ENCODE results near the gene EYA3. TPM values are rescaled to one million over a fixed set of nuclear protein-coding genes. Genes with fewer than 3 reads are reported as not detected.
A peak's percentile ranks its signal among the peaks of the same experiment; 100 is the strongest.

EYA3 gene
- total RNA-seq, 1 experiment from 2014 or later: 17.1 TPM

- ChIA-PET CTCF (no interaction called here), POLR2A (ENCODE audit: unreplicated experiment) (interaction anchor here (0.5 to 0.6 kb wide), 2 partner anchors 9 to 22 kb away, joined by 3 read pairs; no protein-coding TSS in a partner anchor)
- intact Hi-C loops (cut with micrococcal nuclease): no loop called here
- peaks cover 9% of the 10 kb centered on the region; the same call in 1 of the 2 replicates for H3K36me3 ChIP-seq (ENCODE audit: low read depth, low read length)
- H3K27me3 ChIP-seq (ENCODE audit: low read length): no peaks in the 10 kb centered on the region
- no peaks in the 10 kb centered on the region for H3K9me2 ChIP-seq (replicated peaks; ENCODE audit: low read length)
- no peak overlapping the region for H3K4me3 ChIP-seq (ENCODE audit: low read length)
- no peak overlapping the region for H3K4me2 ChIP-seq (ENCODE audit: low read length)
- ATAC-seq (0 out of 2 replicates have a peak, but pooled peaks have one; percentile 23), DNase-seq (no peak)
- TF ChIP-seq CTCF (conservative IDR thresholded peaks at IDR 0.05; ENCODE audit: low read depth, low read length): no peak
- no peak for TF ChIP-seq EZH2 (IDR thresholded peaks at IDR 0.05; ENCODE audit: low read length, unreplicated experiment)
- no peak for TF ChIP-seq EZH2phosphoT487 (IDR thresholded peaks at IDR 0.05; ENCODE audit: borderline replicate concordance, low read length)
- H3K9me3 ChIP-seq (ENCODE audit: low read length): no peaks in the 10 kb centered on the region
- H3K79me2 ChIP-seq (ENCODE audit: low read length): peaks cover 89% of the 10 kb centered on the region
- no peak overlapping the region for H2AFZ ChIP-seq (ENCODE audit: low read length)
- 0 out of 2 replicates have a peak, but pooled peaks cover 3% of the 10 kb centered on the region for H4K20me1 ChIP-seq (ENCODE audit: low read length)
- H3K4me1 ChIP-seq (ENCODE audit: insufficient read depth, low read length): peaks cover 9% of the 10 kb centered on the region; the same call in 1 of the 2 replicates
- no peak overlapping the region for H3K9ac ChIP-seq (ENCODE audit: low read length)
- H3K27ac ChIP-seq (ENCODE audit: low read length): no peak overlapping the region
- BruUV-seq (replicated peaks): no TSS peak
- H3F3A ChIP-seq (ENCODE audit: low read length, unreplicated experiment): no peaks in the 10 kb centered on the region
These were observed 10.1 kb downstream of the EYA3 start for GRCh38 chr1:28078262-28078661.

GRCh38 chr1:28074892-28075511 is 13.4 kb downstream of the EYA3 start:
- Histone ChIP-seq H3K4me3 (ENCODE audit: low read length) (no peak overlapping the region), H4K20me1 (ENCODE audit: low read length) (0 out of 2 replicates have a peak, but pooled peaks cover 3% of the 10 kb centered on the region), H3K27me3 (ENCODE audit: low read length) (no peaks in the 10 kb centered on the region), H3K9me2 (replicated peaks; ENCODE audit: low read length) (no peaks in the 10 kb centered on the region), H3K36me3 (ENCODE audit: low read depth, low read length) (peaks cover 6% of the 10 kb centered on the region; the same call in 1 of the 2 replicates), H3K9ac (ENCODE audit: low read length) (no peak overlapping the region), H3K27ac (ENCODE audit: low read length) (no peak overlapping the region), H3K79me2 (ENCODE audit: low read length) (peaks cover 85% of the 10 kb centered on the region), H3K4me1 (ENCODE audit: insufficient read depth, low read length) (peaks cover 9% of the 10 kb centered on the region; the same call in 1 of the 2 replicates), H2AFZ (ENCODE audit: low read length) (no peak overlapping the region), H3K9me3 (ENCODE audit: low read length) (no peaks in the 10 kb centered on the region), H3F3A (ENCODE audit: low read length, unreplicated experiment) (no peaks in the 10 kb centered on the region), H3K4me2 (ENCODE audit: low read length) (no peak overlapping the region)
- DNase-seq: no peak
- CTCF ChIA-PET: no interaction called here
- no peak for ATAC-seq
- POLR2A ChIA-PET (ENCODE audit: unreplicated experiment): no interaction called here
- intact Hi-C loops (cut with micrococcal nuclease): no loop called here
- TF ChIP-seq CTCF (conservative IDR thresholded peaks at IDR 0.05; ENCODE audit: low read depth, low read length) (no peak), EZH2 (IDR thresholded peaks at IDR 0.05; ENCODE audit: low read length, unreplicated experiment) (no peak), EZH2phosphoT487 (IDR thresholded peaks at IDR 0.05; ENCODE audit: borderline replicate concordance, low read length) (no peak)
- no TSS peak for BruUV-seq (replicated peaks)

GRCh38 chr1:28073867-28074266 is 14.5 kb downstream of the EYA3 start:
- DNase-seq (peak; percentile 22), ATAC-seq (peak; percentile 65)
- Histone ChIP-seq H3K9me2 (replicated peaks; ENCODE audit: low read length) (no peaks in the 10 kb centered on the region), H3K9ac (ENCODE audit: low read length) (no peak overlapping the region), H3K4me2 (ENCODE audit: low read length) (no peak overlapping the region), H3K27ac (ENCODE audit: low read length) (peak overlapping the region; percentile 11; the same call in 1 of the 2 replicates), H3K4me3 (ENCODE audit: low read length) (no peak overlapping the region), H2AFZ (ENCODE audit: low read length) (no peak overlapping the region), H3F3A (ENCODE audit: low read length, unreplicated experiment) (no peaks in the 10 kb centered on the region), H3K9me3 (ENCODE audit: low read length) (no peaks in the 10 kb centered on the region), H4K20me1 (ENCODE audit: low read length) (0 out of 2 replicates have a peak, but pooled peaks cover 3% of the 10 kb centered on the region), H3K36me3 (ENCODE audit: low read depth, low read length) (no peaks in the 10 kb centered on the region; the same call in 1 of the 2 replicates), H3K27me3 (ENCODE audit: low read length) (no peaks in the 10 kb centered on the region), H3K4me1 (ENCODE audit: insufficient read depth, low read length) (peaks cover 5% of the 10 kb centered on the region; the same call in 1 of the 2 replicates), H3K79me2 (ENCODE audit: low read length) (peaks cover 85% of the 10 kb centered on the region)
- BruUV-seq (replicated peaks): no TSS peak
- TF ChIP-seq CTCF (conservative IDR thresholded peaks at IDR 0.05; ENCODE audit: low read depth, low read length): no peak
- no peak for TF ChIP-seq EZH2 (IDR thresholded peaks at IDR 0.05; ENCODE audit: low read length, unreplicated experiment)
- no peak for TF ChIP-seq EZH2phosphoT487 (IDR thresholded peaks at IDR 0.05; ENCODE audit: borderline replicate concordance, low read length)
- POLR2A ChIA-PET (ENCODE audit: unreplicated experiment): no interaction called here
- intact Hi-C loops (cut with micrococcal nuclease): no loop called here
- CTCF ChIA-PET: no interaction called here

Measured in PC-3 (cell line).